Retinal pigment epithelial cell (primary cell): ENCODE data around the gene CEBPE.

Experiments
- DNase-seq: peaks from one replicate; pipeline ENCODE4 v3.0.0-alpha.2; 2010; ENCODE audit warnings: low read depth
- H3K4me3 ChIP-seq: 2 replicates; pipeline ENCODE4 v1.5.1; 2011; ENCODE audit warnings: mild to moderate bottlenecking, low read length, control low read depth, moderate library complexity
- TF ChIP-seq, protein P1 (sequence below): conservative IDR thresholded peaks from 2 replicates; pipeline ENCODE4 v1.5.1; 2011; ENCODE audit warnings: low read depth, low read length, control low read depth, inconsistent platforms

Gene CEBPE

DNA sequence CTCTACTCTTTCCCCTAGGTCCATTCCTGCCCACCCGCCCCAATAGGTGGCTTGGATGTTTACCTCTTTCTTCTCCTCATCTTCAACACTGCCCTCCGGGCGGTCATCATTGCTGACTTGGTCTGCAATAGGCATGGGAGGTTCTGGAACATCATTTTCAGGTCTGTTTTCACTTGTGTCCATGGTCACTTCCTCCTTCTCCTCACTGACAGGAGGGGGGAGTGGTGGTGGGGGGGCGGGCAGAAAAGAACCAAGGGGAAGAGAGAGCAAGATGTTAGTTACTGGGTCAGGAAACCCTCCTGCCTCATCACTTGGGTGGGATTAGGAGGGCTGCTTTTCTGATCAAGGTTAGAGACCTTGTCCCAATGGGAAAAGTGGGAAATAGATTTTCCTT lies 49.6 kb downstream of the CEBPE start:
- TF ChIP-seq, protein P1, sequence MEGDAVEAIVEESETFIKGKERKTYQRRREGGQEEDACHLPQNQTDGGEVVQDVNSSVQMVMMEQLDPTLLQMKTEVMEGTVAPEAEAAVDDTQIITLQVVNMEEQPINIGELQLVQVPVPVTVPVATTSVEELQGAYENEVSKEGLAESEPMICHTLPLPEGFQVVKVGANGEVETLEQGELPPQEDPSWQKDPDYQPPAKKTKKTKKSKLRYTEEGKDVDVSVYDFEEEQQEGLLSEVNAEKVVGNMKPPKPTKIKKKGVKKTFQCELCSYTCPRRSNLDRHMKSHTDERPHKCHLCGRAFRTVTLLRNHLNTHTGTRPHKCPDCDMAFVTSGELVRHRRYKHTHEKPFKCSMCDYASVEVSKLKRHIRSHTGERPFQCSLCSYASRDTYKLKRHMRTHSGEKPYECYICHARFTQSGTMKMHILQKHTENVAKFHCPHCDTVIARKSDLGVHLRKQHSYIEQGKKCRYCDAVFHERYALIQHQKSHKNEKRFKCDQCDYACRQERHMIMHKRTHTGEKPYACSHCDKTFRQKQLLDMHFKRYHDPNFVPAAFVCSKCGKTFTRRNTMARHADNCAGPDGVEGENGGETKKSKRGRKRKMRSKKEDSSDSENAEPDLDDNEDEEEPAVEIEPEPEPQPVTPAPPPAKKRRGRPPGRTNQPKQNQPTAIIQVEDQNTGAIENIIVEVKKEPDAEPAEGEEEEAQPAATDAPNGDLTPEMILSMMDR: no peak
- H3K4me3 ChIP-seq: no peak overlapping the region
- DNase-seq: no peak

- peak overlapping the region; percentile 16 for H3K4me3 ChIP-seq
- peak; percentile 77 for DNase-seq
- TF ChIP-seq, protein P1: peak; percentile 100
Measured at GRCh38 chr14:23068789-23069412, 50.2 kb downstream of the CEBPE start.

- DNase-seq: no peak
- H3K4me3 ChIP-seq: peak overlapping the region; percentile 16
- TF ChIP-seq, protein P1: no peak
Measured at GRCh38 chr14:23067847-23068788, 50.9 kb downstream of the CEBPE start.
